HG03280 (cell line): ENCODE data around the gene NRARP.

Source experiments
- ATAC-seq: cut with Tn5 transposase; IDR thresholded peaks from one replicate; pipeline ENCODE4 v1.9.1; 2021; ENCODE audit warnings: mild to moderate bottlenecking, moderate library complexity; ENCODE audit not compliant: unreplicated experiment

Gene NRARP

GRCh38 chr9:137323531-137324331, 21.7 kb upstream of the NRARP start:
- ATAC-seq = no peak

DNA sequence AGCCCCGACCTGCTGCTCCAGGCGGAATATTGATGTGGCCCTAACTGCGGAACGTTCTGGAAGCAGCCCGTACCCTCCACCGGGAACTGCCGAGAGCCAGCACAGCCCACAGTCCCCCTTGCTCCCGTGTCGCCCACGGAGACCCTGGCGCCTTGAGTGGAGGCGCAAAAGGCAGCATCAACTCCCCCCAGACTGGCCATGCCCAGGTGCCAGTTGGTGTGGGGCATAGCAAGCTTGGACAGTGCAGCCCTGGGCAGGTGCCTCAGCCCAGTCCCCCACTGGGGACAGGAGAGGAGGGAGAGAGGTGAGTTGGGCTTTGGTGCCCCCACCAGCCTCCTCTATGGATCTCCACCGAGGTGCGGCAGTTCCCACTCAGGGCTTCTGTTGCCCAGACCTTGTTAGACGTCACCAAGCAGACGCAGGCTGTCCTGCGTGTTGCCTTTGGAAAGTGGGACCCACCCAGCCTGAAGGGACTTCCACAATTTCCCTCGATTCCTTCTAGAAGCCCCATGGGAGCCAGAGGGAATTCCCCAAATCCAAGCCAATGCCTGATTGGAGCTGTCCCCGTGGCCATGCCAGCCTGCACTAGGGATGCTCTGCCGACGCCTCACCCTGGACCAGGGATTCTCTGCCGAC, 19.8 kb upstream of the NRARP start:
- ATAC-seq = no peak

- no peak for ATAC-seq
These were observed 18.7 kb upstream of the NRARP start for GRCh38 chr9:137320555-137321384.

GRCh38 chr9:137319739-137320551, 17.9 kb upstream of the NRARP start:
- no peak for ATAC-seq

DNA sequence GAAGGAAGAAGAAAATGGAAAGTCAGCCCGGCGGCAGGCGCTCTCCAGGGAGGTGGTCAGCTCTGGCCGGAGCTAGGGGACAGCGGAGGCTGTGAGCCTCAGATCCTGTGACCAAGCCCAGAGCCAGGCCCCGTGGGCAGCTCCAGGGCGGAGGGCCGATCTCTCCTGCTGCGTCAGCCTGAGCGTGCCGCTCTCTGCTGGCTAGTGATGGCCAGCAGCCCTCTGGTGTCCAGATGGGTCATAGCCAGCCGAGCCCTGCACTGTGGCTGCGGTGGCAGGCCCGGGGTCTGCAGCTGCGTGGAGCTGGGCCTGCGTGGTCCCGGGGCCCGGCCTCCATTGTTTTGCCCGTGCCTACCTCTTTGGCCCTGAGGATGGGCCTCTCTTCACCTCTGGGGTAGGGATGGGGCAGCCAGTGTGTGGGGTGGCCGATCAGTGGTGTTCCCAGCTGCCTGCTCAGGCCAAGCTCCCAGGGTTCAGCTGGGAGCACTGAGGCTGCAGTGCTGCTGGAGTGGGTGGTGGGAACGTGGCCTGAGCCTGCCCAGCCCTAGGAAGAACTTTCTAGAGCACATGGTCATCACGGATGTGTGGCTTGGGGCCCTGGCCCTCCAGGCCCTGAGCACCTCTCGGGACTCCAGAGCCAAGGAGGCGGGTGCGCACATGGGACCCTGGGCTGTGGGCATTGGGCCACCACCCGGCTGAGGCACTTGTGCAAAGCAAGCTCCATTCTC, 17.1 kb upstream of the NRARP start:
- ATAC-seq = no peak

- ATAC-seq = no peak
These were observed 16.5 kb upstream of the NRARP start for GRCh38 chr9:137318602-137319001.

DNA sequence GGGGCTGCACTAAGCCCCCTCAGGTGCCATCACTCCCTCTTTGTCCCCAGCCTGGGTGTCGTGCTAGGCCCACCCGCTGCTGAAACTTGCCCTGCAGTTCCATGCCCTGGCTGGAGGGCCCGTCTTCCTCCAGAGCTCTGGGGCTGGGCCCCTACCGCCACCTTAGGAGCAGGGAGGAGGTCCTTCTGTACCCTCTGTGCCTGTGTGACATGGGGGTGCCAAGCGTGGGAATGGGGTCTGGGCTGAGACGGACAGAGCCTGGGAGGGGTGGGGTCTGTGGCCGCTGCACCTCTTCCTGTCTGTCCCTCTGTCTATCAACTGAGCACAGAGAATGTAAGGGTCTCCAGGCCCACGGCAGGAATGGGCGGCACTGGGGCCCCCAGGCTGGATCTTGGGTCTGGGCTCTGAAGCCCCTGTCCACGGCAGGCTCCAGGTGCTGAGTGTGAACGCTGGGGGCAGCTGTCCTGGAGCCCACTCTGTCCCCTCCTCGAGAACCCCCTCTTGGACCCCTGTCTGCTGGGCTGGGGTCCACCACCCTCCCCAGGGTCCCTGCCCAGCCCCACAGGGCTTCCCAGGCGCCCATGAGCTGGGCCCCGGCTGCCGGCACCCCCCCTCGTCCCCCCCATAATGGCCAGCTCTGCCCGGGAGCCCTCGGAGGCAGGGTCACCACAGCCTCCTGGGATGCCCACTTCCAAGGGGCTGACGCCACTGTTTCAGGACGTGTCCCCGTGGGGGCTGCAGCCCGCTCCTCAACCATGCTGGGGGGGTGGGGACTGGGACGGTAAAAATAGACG, 15.8 kb upstream of the NRARP start:
- ATAC-seq = no peak

DNA sequence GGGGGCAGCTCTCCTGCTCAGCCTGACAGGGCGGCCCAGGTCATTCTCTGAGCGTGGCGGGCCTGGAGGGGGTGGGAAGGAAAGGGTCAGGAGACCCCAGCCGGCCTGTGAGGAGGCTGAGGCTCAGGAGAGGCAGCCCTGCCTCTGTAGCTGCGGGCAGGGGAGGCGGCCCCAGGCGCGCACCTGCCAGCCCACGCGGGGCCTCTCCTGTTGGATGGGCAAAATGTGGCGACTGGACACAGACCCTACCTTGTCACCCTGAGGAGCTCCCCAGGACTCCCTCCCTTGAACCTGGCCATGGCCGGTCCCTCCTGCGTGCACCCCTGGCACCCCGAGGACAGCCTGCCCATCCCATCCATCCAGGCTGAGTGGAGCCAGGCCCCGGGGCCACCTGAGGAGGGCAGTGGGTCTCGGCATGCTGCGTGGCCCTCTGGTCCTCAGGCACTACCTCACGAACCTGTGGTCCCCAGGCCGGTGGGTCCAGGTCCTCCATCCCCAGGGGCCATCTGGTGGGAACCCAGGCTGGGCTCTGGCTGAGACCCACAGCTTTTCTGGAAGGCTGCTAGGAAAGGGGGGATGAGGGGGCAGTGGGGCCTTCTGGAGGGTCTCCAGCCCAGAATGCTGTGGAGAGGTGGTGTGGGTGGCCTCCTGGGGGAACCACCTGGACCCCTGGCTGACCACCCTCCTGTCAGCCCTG, 15.1 kb upstream of the NRARP start:
- ATAC-seq = no peak

GRCh38 chr9:137316012-137316981, 14.2 kb upstream of the NRARP start:
- no peak for ATAC-seq

GRCh38 chr9:137315581-137316011, 13.5 kb upstream of the NRARP start:
- no peak for ATAC-seq

GRCh38 chr9:137314561-137315560, 12.8 kb upstream of the NRARP start:
- ATAC-seq = no peak

GRCh38 chr9:137313956-137314560, 12.0 kb upstream of the NRARP start:
- no peak for ATAC-seq

DNA sequence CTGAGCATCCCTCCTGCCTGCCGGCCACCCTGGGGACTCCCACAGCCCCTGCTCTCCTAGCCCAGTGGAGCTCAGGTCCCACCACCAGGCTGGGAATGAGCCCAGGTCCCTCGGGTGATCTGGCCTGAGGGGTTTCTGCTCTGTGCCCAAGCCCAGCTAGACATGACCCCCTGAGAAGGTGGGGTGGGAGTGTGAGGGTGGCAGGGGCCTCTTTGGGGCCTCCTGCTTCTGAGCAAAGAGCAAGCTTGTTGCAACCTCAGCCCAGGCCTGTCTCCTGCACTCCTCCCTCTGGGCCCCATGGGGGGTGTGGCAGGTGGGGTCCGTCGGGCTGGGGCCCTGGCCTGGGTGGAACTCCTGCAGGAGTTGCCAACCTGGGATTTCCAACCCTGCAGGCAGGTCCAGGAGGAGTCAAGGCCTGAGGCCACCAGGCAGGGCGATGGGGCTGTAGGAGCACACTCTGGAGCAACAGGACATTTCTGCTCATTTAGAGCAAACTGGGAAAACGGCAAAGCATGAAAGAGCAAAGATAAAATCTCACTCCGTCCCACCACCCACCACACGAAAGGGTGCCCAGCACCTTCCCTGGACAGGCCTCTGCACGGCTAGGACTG, 11.4 kb upstream of the NRARP start:
- no peak for ATAC-seq

DNA sequence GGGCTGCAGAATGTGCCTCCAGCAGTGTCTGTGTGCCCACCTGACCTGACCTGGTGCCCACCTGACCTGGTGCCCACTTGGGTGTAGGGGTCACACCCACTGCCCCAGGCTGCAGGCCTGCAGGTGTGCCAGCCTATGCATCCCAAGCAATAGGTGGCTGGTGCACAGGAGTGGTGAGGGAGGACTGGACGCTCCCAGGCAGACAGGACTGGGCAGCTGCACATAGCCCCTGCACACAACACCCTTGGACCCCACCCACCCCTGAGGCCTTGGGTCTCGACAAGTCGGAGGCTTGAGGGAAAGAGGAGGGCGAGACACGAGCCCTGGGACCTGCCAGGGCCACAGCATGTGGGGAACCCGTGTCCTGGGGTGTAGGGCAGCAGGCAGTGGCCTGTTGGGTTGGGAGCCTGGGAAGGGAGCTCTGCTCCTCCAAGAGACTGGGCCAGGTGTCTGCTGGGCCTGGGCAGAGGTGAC, 10.8 kb upstream of the NRARP start:
- no peak for ATAC-seq
